Right atrium auricular region (tissue), 2 donors: Measurements from ENCODE around the gene EBF4. TPM values are rescaled to one million over a fixed set of nuclear protein-coding genes. Genes with fewer than 3 reads are reported as not detected.

ENCODE experiments used
- DNase-seq: peaks from one replicate; pipeline ENCODE4 v3.0.0-alpha.2; 2019; ENCODE audit warnings: low spot score
- H3K27ac ChIP-seq, 2 donors: fragments of 200-600 bp; sonication (generic); 1 replicate in 1 of 2; 2 replicates in 1 of 2; pipeline ENCODE4 v1.5.1; 2016 to 2019
- H3K27me3 ChIP-seq, 2 donors: fragments of 200-600 bp; sonication (generic); one replicate each; pipeline versions ENCODE4 v1.5.1 to v1.6.0; 2017 to 2019
- H3K36me3 ChIP-seq: fragments of 200-600 bp; sonication (generic); one replicate; pipeline ENCODE4 v1.5.1; 2016
- H3K4me1 ChIP-seq, 2 donors: fragments of 200-600 bp; sonication (generic); one replicate each; pipeline versions ENCODE4 v1.5.1 to v1.6.0; 2017 to 2019
- H3K4me3 ChIP-seq, 2 donors: fragments of 200-600 bp; sonication (generic); 1 replicate in 1 of 2; 2 replicates in 1 of 2; pipeline ENCODE4 v1.5.1; 2017 to 2019; ENCODE audit warnings: mild to moderate bottlenecking in 1 of 2, moderate library complexity in 1 of 2
- H3K9me3 ChIP-seq, 2 donors: fragments of 200-600 bp; sonication (generic); one replicate each; pipeline ENCODE4 v1.5.1; 2019
- total RNA-seq, 2 donors: library from RNA; depleted of rRNA; stranded (reverse); fragments of >200 nt; gene quantifications; one replicate each; pipeline ENCODE4 v1.1.0, GENCODE V29; 2016
- TF ChIP-seq, protein P1 (sequence below), 2 donors: fragments of 200-600 bp; sonication (generic); IDR thresholded peaks; one replicate each; pipeline ENCODE4 v1.5.1; 2019; ENCODE audit warnings: antibody characterized with exemption in 2 of 2

The EBF4 gene
- total RNA-seq, 2 donors from 2014 or later = 2.5 to 8.5 TPM

DNA sequence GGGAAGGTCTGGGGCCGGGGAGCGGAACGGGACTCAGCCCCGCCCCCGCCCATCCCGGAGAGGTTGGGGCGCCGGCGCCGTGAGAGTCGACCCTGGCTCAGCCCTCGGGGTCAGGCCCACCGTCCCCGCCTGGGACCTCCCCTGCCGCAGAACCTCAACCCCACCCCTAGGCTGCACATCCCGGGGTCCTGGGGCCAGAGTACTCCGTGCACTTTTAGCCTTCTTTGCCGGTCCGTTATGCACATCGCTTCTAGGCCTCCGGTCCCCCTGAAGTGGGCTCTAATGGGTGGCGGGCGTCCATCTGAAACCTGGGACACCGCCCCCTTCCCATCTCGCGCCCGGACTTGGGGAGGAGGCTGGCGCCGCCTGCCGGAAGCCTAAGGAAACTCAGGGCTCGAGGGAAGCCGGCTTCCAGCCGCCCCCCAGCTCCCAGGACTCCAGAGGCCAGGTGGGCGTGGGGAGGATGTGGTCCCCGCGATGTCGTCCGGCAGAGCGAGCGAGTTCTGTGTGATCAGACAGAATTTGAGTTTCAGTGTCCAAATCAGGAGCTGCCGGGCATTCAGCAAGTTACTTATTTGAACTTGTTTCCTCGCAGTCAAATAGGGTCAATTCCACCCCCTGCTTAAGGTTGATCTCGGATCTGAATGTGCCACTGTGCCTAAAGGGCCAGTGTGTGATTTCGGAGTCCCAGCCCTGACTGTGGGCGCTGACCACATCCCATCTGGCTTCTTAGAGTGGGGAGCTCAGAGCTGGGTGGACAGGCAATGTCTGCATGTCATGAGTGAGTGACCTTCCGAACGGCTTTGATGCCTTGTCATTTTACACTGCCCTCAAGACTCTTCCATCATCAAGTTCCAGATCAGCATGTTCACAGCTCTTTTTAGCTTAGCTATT is 60.2 kb downstream of the EBF4 start:
- DNase-seq = no peak
- H3K36me3 ChIP-seq = no peaks in the 10 kb centered on the region
- TF ChIP-seq, protein P1, sequence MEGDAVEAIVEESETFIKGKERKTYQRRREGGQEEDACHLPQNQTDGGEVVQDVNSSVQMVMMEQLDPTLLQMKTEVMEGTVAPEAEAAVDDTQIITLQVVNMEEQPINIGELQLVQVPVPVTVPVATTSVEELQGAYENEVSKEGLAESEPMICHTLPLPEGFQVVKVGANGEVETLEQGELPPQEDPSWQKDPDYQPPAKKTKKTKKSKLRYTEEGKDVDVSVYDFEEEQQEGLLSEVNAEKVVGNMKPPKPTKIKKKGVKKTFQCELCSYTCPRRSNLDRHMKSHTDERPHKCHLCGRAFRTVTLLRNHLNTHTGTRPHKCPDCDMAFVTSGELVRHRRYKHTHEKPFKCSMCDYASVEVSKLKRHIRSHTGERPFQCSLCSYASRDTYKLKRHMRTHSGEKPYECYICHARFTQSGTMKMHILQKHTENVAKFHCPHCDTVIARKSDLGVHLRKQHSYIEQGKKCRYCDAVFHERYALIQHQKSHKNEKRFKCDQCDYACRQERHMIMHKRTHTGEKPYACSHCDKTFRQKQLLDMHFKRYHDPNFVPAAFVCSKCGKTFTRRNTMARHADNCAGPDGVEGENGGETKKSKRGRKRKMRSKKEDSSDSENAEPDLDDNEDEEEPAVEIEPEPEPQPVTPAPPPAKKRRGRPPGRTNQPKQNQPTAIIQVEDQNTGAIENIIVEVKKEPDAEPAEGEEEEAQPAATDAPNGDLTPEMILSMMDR (IDR thresholded peaks at IDR 0.05) = peak in 1 of 2 donors; percentile 66
- no peak overlapping the region for H3K27ac ChIP-seq
- H3K4me3 ChIP-seq = peak overlapping the region; percentile 26 to 52
- H3K27me3 ChIP-seq = peaks cover 8 to 10% of the 10 kb centered on the region in 2 donors
- H3K9me3 ChIP-seq = no peaks in the 10 kb centered on the region
- H3K4me1 ChIP-seq = peaks cover 0 to 33% of the 10 kb centered on the region in 2 donors

DNA sequence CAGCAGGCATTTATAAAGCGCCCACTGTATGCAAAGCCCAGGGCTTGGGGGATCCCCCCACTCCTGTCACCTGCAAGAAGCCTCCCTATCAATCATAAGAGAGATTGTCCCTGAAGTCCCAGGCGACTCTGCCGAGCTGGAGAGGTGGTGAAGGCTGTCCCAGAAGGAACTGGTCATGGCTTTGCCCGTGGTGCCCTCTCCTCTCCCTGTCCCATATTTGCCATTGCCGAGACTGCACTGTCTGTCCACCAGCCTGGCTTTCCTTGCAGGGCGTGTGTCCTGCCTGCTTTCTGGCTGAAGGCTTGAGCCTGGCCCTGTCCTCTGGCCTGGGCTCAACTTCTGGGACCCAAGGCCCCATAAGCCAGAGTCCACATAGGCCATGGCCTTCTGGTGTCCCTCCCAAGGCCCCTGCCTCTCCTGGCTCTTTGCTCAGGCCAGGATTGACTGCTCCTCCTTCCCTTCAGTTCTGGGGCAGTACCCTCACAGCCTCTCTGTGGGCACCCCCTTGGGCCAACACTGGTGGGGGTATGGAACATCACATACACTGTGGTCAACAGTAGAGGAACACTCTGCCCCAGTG is 61.0 kb downstream of the EBF4 start:
- H3K27ac ChIP-seq = no peak overlapping the region

DNA sequence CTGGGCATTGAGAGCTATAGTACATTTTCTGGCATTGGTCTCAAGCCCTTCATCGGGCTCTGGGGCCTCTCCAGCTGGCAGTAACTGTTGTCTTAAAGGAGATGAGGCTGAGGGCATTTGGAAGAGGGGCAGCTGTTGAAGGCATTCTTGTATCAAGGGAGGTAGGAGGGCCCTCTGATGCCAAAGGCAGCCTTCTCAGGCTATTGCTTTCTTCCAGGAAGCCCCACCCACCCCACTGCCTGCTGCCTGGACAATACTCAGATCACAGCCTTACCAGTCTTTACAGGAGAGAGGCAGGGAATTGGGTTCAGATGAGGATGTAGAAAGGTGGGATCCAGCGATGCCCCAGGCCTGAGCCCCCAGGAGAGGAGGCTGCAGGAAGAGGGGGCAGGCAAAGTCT is 61.8 kb downstream of the EBF4 start:
- no peaks in the 10 kb centered on the region for H3K9me3 ChIP-seq
- peaks cover 0 to 33% of the 10 kb centered on the region in 2 donors for H3K4me1 ChIP-seq
- no peak overlapping the region for H3K27ac ChIP-seq
- TF ChIP-seq, protein P1 (IDR thresholded peaks at IDR 0.05) = no peak
- no peaks in the 10 kb centered on the region for H3K36me3 ChIP-seq
- no peak for DNase-seq
- H3K4me3 ChIP-seq = no peak overlapping the region
- peaks cover 8 to 10% of the 10 kb centered on the region in 2 donors for H3K27me3 ChIP-seq

More for the DNA sequence above, 61.0 kb downstream of the EBF4 start:
- H3K27me3 ChIP-seq = peaks cover 8 to 10% of the 10 kb centered on the region in 2 donors
- TF ChIP-seq, protein P1 (IDR thresholded peaks at IDR 0.05) = no peak
- H3K4me1 ChIP-seq = peaks cover 0 to 33% of the 10 kb centered on the region in 2 donors
- no peak overlapping the region for H3K4me3 ChIP-seq
- no peaks in the 10 kb centered on the region for H3K9me3 ChIP-seq
- no peak for DNase-seq
- no peaks in the 10 kb centered on the region for H3K36me3 ChIP-seq

DNA sequence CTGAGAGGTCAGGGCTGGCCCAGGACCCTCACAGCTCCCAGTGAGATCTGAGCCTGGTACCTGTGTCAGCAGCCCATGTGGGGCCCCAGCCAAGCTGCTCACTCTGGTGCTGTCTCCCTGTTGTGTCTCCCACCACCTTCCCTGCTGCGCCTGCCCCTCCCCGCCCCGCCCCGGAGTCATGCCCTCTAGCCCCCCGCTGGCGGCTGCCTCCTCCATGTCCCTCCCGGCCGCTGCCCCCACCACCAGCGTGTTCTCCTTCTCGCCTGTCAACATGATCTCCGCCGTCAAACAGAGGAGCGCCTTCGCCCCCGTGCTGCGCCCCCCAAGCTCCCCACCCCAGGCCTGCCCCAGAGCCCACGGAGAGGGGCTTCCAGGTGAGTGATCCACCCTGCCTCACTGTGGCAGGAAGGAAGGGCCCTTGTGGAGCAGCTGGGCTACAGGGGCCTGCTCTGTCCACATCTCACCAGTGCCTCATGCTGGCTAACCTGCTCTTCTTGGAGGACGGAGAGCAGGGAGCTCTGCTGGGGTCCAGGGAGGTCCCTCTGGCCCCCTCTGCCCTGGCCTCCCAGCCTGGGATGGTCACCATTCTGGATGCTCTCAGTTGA is 63.0 kb downstream of the EBF4 start:
- no peaks in the 10 kb centered on the region for H3K9me3 ChIP-seq
- H3K27ac ChIP-seq = no peak overlapping the region
- H3K4me3 ChIP-seq = no peak overlapping the region
- TF ChIP-seq, protein P1 (IDR thresholded peaks at IDR 0.05) = no peak
- no peaks in the 10 kb centered on the region for H3K36me3 ChIP-seq
- no peak for DNase-seq
- peaks cover 0 to 29% of the 10 kb centered on the region in 2 donors for H3K4me1 ChIP-seq
- H3K27me3 ChIP-seq = peaks cover 8 to 10% of the 10 kb centered on the region in 2 donors

DNA sequence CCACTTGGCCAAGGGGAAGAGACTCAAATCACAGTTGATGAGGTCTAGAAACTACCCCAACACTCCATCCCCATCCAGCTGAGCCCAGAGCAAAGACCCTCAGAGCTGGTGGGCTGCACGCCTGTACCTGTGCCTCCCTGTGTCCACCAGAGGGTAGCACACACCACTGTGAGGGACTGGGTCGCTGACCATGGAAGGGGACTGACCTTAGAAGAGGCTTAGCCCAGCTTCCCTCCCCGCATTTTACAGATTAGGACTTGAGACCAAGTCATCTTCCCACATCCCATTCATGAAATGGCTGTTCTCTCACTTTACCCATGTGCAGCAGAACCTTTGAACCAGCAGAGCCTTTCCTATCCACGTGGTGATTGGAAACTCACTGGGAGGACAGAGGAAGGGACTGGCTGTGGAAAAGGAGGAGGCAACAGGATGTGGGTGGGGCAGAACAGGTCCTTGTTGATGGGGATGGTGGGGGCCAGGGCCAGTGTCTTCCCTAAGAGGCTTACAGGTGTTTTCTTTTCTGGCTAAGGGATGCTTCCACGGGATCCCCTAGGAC is 63.6 kb downstream of the EBF4 start:
- H3K9me3 ChIP-seq = no peaks in the 10 kb centered on the region
- H3K27me3 ChIP-seq = peaks cover 8 to 10% of the 10 kb centered on the region in 2 donors
- peaks cover 0 to 23% of the 10 kb centered on the region in 2 donors for H3K4me1 ChIP-seq
- TF ChIP-seq, protein P1 (IDR thresholded peaks at IDR 0.05) = peak in 1 of 2 donors; percentile 55
- no peak overlapping the region for H3K27ac ChIP-seq
- H3K36me3 ChIP-seq = no peaks in the 10 kb centered on the region
- DNase-seq = no peak
- no peak overlapping the region for H3K4me3 ChIP-seq
